Amygdala (tissue), 56 donors: ENCODE results near the gene MMP20.

Source experiments
- DNase-seq, 56 donors: peaks; one replicate each; lab custom pipeline; 2025; lab: John Stamatoyannopoulos, UW

The MMP20 gene

GRCh38 chr11:102623998-102624397, 1.1 kb downstream of the MMP20 start:
- DNase-seq, result no peak

- DNase-seq, result no peak
Measured at GRCh38 chr11:102623128-102623527, 2.0 kb downstream of the MMP20 start.

GRCh38 chr11:102622258-102622657, 2.9 kb downstream of the MMP20 start:
- no peak for DNase-seq

- no peak for DNase-seq
Measured at GRCh38 chr11:102620818-102621561, 4.1 kb downstream of the MMP20 start.

- DNase-seq, result no peak
Measured at GRCh38 chr11:102620179-102620578, 5.0 kb downstream of the MMP20 start.

GRCh38 chr11:102617466-102618008, 7.6 kb downstream of the MMP20 start:
- DNase-seq, result no peak

GRCh38 chr11:102615894-102616432, 9.2 kb downstream of the MMP20 start:
- no peak for DNase-seq

- no peak for DNase-seq
Measured at GRCh38 chr11:102615077-102615893, 9.8 kb downstream of the MMP20 start.

GRCh38 chr11:102614485-102614884, 10.6 kb downstream of the MMP20 start:
- no peak for DNase-seq

- DNase-seq, result no peak
Measured at GRCh38 chr11:102614031-102614430, 11.1 kb downstream of the MMP20 start.

- no peak for DNase-seq
Measured at GRCh38 chr11:102613450-102613849, 11.7 kb downstream of the MMP20 start.

GRCh38 chr11:102611291-102611690, 13.8 kb downstream of the MMP20 start:
- no peak for DNase-seq

GRCh38 chr11:102610200-102610599, 14.9 kb downstream of the MMP20 start:
- DNase-seq, result no peak

GRCh38 chr11:102608699-102609098, 16.4 kb downstream of the MMP20 start:
- DNase-seq, result no peak

- DNase-seq, result no peak
Measured at GRCh38 chr11:102604875-102605274, 20.3 kb downstream of the MMP20 start.

- DNase-seq, result no peak
Measured at GRCh38 chr11:102604011-102604410, 21.1 kb downstream of the MMP20 start.

- DNase-seq, result peak in 1 of 56 donors; percentile 20
Measured at GRCh38 chr11:102603576-102603975, 21.6 kb downstream of the MMP20 start.

- peak in 51 of 56 donors; percentile 10 to 90 (median 57) for DNase-seq
Measured at GRCh38 chr11:102603091-102603490, 22.0 kb downstream of the MMP20 start.

- DNase-seq, result no peak
Measured at GRCh38 chr11:102600666-102601065, 24.5 kb downstream of the MMP20 start.

GRCh38 chr11:102599642-102600261, 25.4 kb downstream of the MMP20 start:
- DNase-seq, result no peak

GRCh38 chr11:102598272-102598671, 26.9 kb downstream of the MMP20 start:
- DNase-seq, result no peak
